Fibroblast of mammary gland (primary cell): ENCODE measurements around the gene SLC22A7.

Source experiments
- DNase-seq: peaks from one replicate; pipeline ENCODE4 v3.0.0-alpha.2; 2010; ENCODE audit warnings: low read depth
- H3K4me3 ChIP-seq: 2 replicates; pipeline ENCODE4 v1.5.1; 2011; ENCODE audit warnings: low read depth, mild to moderate bottlenecking, low read length, moderate library complexity; ENCODE audit not compliant: control insufficient read depth
- CTCF ChIP-seq: conservative IDR thresholded peaks from 2 replicates; pipeline ENCODE4 v1.5.1; 2011; ENCODE audit warnings: low read depth, low read length, inconsistent platforms; ENCODE audit not compliant: control insufficient read depth, insufficient read depth

The SLC22A7 gene

GRCh38 chr6:43267619-43268354, 30.3 kb upstream of the SLC22A7 start:
- DNase-seq: no peak
- TF ChIP-seq CTCF: no peak
- no peak overlapping the region for H3K4me3 ChIP-seq

- DNase-seq: no peak
- TF ChIP-seq CTCF: no peak
- no peak overlapping the region for H3K4me3 ChIP-seq
These were observed 29.7 kb upstream of the SLC22A7 start for GRCh38 chr6:43268355-43268700.

GRCh38 chr6:43268782-43269272, 29.2 kb upstream of the SLC22A7 start:
- H3K4me3 ChIP-seq: no peak overlapping the region
- DNase-seq: no peak
- no peak for TF ChIP-seq CTCF

GRCh38 chr6:43269273-43270007, 28.6 kb upstream of the SLC22A7 start:
- no peak for TF ChIP-seq CTCF
- no peak overlapping the region for H3K4me3 ChIP-seq
- no peak for DNase-seq

- no peak for DNase-seq
- H3K4me3 ChIP-seq: no peak overlapping the region
- no peak for TF ChIP-seq CTCF
These were observed 26.8 kb upstream of the SLC22A7 start for GRCh38 chr6:43271103-43271815.

GRCh38 chr6:43271944-43272343, 26.1 kb upstream of the SLC22A7 start:
- no peak for TF ChIP-seq CTCF
- no peak for DNase-seq
- no peak overlapping the region for H3K4me3 ChIP-seq
